Nephron (organoid): ENCODE data around the gene DOK7.

Source experiments
- H3K27ac Mint-ChIP-seq, 3 experiments: 2 replicates each; pipeline ENCODE4 v1.8.0; 2020; ENCODE audit warnings: mixed read lengths in 3 of 3, mild to moderate bottlenecking in 2 of 3, moderate library complexity in 1 of 3
- H3K27me3 Mint-ChIP-seq: 2 replicates; pipeline ENCODE4 v1.8.0; 2021; ENCODE audit warnings: low read depth, mild to moderate bottlenecking, moderate library complexity, mixed read lengths
- H3K36me3 Mint-ChIP-seq: 2 replicates; pipeline ENCODE4 v1.8.0; 2020; ENCODE audit warnings: low read depth, mixed read lengths
- H3K4me1 Mint-ChIP-seq: 2 replicates; pipeline ENCODE4 v1.8.0; 2020; ENCODE audit warnings: mixed read lengths
- H3K4me3 Mint-ChIP-seq, 3 experiments: 2 replicates each; pipeline ENCODE4 v1.8.0; 2020; ENCODE audit warnings: mild to moderate bottlenecking in 3 of 3, mixed read lengths in 3 of 3, moderate library complexity in 2 of 3
- H3K9me3 Mint-ChIP-seq: 2 replicates; pipeline ENCODE4 v1.8.0; 2020; ENCODE audit warnings: mixed read lengths
- CTCF ChIP-seq, 3 experiments: fragments of 200-600 bp; sonication (generic); IDR thresholded peaks; one replicate each; pipeline ENCODE4 v1.5.0; 2021; ENCODE audit warnings: antibody characterized with exemption in 3 of 3; ENCODE audit not compliant: unreplicated experiment in 3 of 3

The DOK7 gene

GRCh38 chr4:3521621-3522325, 58.7 kb downstream of the DOK7 start:
- no peaks in the 10 kb centered on the region for H3K27me3 Mint-ChIP-seq
- H3K4me3 Mint-ChIP-seq = no peak overlapping the region
- no peak overlapping the region for H3K27ac Mint-ChIP-seq
- peaks cover 22% of the 10 kb centered on the region for H3K36me3 Mint-ChIP-seq
- H3K9me3 Mint-ChIP-seq = no peaks in the 10 kb centered on the region
- peaks cover 15% of the 10 kb centered on the region for H3K4me1 Mint-ChIP-seq
- TF ChIP-seq CTCF (IDR thresholded peaks at IDR 0.05; ENCODE audit: unreplicated experiment in 3 of 3) = no peak

- peaks cover 20% of the 10 kb centered on the region for H3K36me3 Mint-ChIP-seq
- H3K27ac Mint-ChIP-seq = no peak overlapping the region
- no peaks in the 10 kb centered on the region for H3K27me3 Mint-ChIP-seq
- H3K4me3 Mint-ChIP-seq = no peak overlapping the region
- H3K4me1 Mint-ChIP-seq = peaks cover 15% of the 10 kb centered on the region
- TF ChIP-seq CTCF (IDR thresholded peaks at IDR 0.05; ENCODE audit: unreplicated experiment in 3 of 3) = no peak
- no peaks in the 10 kb centered on the region for H3K9me3 Mint-ChIP-seq
Measured at GRCh38 chr4:3522326-3522640, 59.2 kb downstream of the DOK7 start.

GRCh38 chr4:3522651-3523050, 59.5 kb downstream of the DOK7 start:
- Mint-ChIP-seq H3K4me3 (no peak overlapping the region), H3K36me3 (peaks cover 18% of the 10 kb centered on the region), H3K27ac (no peak overlapping the region), H3K9me3 (no peaks in the 10 kb centered on the region), H3K27me3 (no peaks in the 10 kb centered on the region), H3K4me1 (peaks cover 15% of the 10 kb centered on the region)
- TF ChIP-seq CTCF (IDR thresholded peaks at IDR 0.05; ENCODE audit: unreplicated experiment in 3 of 3) = no peak

- Mint-ChIP-seq H3K27me3 (no peaks in the 10 kb centered on the region), H3K4me1 (peaks cover 15% of the 10 kb centered on the region), H3K36me3 (peaks cover 22% of the 10 kb centered on the region), H3K27ac (no peak overlapping the region), H3K9me3 (no peaks in the 10 kb centered on the region), H3K4me3 (no peak overlapping the region)
- no peak for TF ChIP-seq CTCF (IDR thresholded peaks at IDR 0.05; ENCODE audit: unreplicated experiment in 3 of 3)
Measured at GRCh38 chr4:3523146-3523627, 60.1 kb downstream of the DOK7 start.

GRCh38 chr4:3523628-3524221, 60.6 kb downstream of the DOK7 start:
- Mint-ChIP-seq H3K27ac (no peak overlapping the region), H3K9me3 (no peaks in the 10 kb centered on the region), H3K4me1 (peaks cover 15% of the 10 kb centered on the region), H3K4me3 (no peak overlapping the region), H3K36me3 (peaks cover 22% of the 10 kb centered on the region), H3K27me3 (no peaks in the 10 kb centered on the region)
- TF ChIP-seq CTCF (IDR thresholded peaks at IDR 0.05; ENCODE audit: unreplicated experiment in 3 of 3) = no peak

GRCh38 chr4:3524349-3524748, 61.2 kb downstream of the DOK7 start:
- no peaks in the 10 kb centered on the region for H3K27me3 Mint-ChIP-seq
- no peaks in the 10 kb centered on the region for H3K9me3 Mint-ChIP-seq
- peaks cover 15% of the 10 kb centered on the region for H3K4me1 Mint-ChIP-seq
- TF ChIP-seq CTCF (IDR thresholded peaks at IDR 0.05; ENCODE audit: unreplicated experiment in 3 of 3) = no peak
- H3K36me3 Mint-ChIP-seq = peaks cover 22% of the 10 kb centered on the region
- H3K27ac Mint-ChIP-seq = no peak overlapping the region
- H3K4me3 Mint-ChIP-seq = no peak overlapping the region
